Measurements from ENCODE around the gene TMEM218. TPM values are rescaled to one million over a fixed set of nuclear protein-coding genes. Genes with fewer than 3 reads are reported as not detected.

TMEM218 gene
- total and polyA plus RNA-seq, 2 of the 8 experiments (the other 6 are each of a cell fraction or from before 2014, with no cell fraction given): 17.0 to 33.5 TPM

GRCh38 chr11:125082611-125083311, 28.7 kb downstream of the TMEM218 start:
- ChIA-PET CTCF (ENCODE audit: partially characterized antibody) (interaction anchor here (0.9 to 29.4 kb wide), 17 partner anchors 6 to 351 kb away, joined by 3 to 486 read pairs (median 5); partner anchors contain the start of gene TMEM218), POLR2A (ENCODE audit: partially characterized antibody) (interaction anchor here (1.4 kb wide), 2 partner anchors 9 to 30 kb away, joined by 4 read pairs; partner anchors contain the start of gene TMEM218)
- H2AFZ ChIP-seq (ENCODE audit: low read length): no peak overlapping the region
- H3K79me1 ChIP-seq (ENCODE audit: low read depth, low read length): no peaks in the 10 kb centered on the region; the same call in 1 of the 2 replicates
- H3K56ac ChIP-seq (replicated peaks; ENCODE audit: insufficient read length, low read depth, low read length): no peak overlapping the region
- 95% methylated on average over 9 of the region's 10 CpGs; no CpG with 5 or more reads in 1 of the 2 experiments for WGBS, 2 experiments (ENCODE audit: extremely low coverage in 1 of 2, insufficient coverage in 1 of 2, insufficient read length in 1 of 2, insufficient replicate concordance in 2 of 2, low coverage in 1 of 2, low lambda C conversion rate in 2 of 2, missing lambda C conversion rate in 1 of 2)
- no peak overlapping the region for H2BK20ac ChIP-seq (ENCODE audit: low read length)
- H2BK15ac ChIP-seq (ENCODE audit: low read length): no peak overlapping the region
- H3K23me2 ChIP-seq (ENCODE audit: low read depth, low read length): no peaks in the 10 kb centered on the region
- no peak overlapping the region for H3K27ac ChIP-seq (ENCODE audit: low read depth, low read length)
- no peak overlapping the region for H3K4me2 ChIP-seq (ENCODE audit: insufficient read depth in 1 of 2, low read depth in 2 of 2, low read length in 2 of 2)
- no peak for FAIRE-seq
- H3K4ac ChIP-seq (replicated peaks; ENCODE audit: insufficient read length, low read depth, low read length): no peak overlapping the region
- H2BK12ac ChIP-seq (ENCODE audit: low read depth, low read length): no peak overlapping the region
- H3K9me3 ChIP-seq (ENCODE audit: insufficient read depth in 2 of 2, low read depth in 1 of 2, low read length in 1 of 2): no peaks in the 10 kb centered on the region
- H2BK120ac ChIP-seq (replicated peaks; ENCODE audit: low read depth, low read length): no peak overlapping the region
- H3K79me2 ChIP-seq (ENCODE audit: control insufficient read depth in 1 of 2, insufficient read depth in 2 of 2, low read length in 2 of 2): no peaks in the 10 kb centered on the region
- no peak overlapping the region for H3K9ac ChIP-seq (replicated peaks in 1 of 4; ENCODE audit: extremely low read depth in 1 of 4, low read depth in 3 of 4, low read length in 3 of 4)
- H4K5ac ChIP-seq (ENCODE audit: insufficient read length, low read depth, low read length): no peak overlapping the region
- no peaks in the 10 kb centered on the region for H4K20me1 ChIP-seq (replicated peaks in 1 of 2; ENCODE audit: control insufficient read depth in 1 of 2, insufficient read depth in 2 of 2, low read length in 2 of 2)
- peaks cover 0 to 3% (median 0%) of the 10 kb centered on the region in 4 experiments; a peak in 2 of 7 replicates for H3K4me1 ChIP-seq (replicated peaks in 1 of 4; ENCODE audit: control insufficient read depth in 3 of 4, insufficient read depth in 4 of 4, low read length in 3 of 4)
- no peak overlapping the region for H3K14ac ChIP-seq (ENCODE audit: insufficient read length)
- H3K36me3 ChIP-seq (ENCODE audit: control insufficient read depth in 2 of 4, insufficient read depth in 4 of 4, low read length in 3 of 4): no peaks in the 10 kb centered on the region
- DNase-seq (ENCODE audit: low read depth in 1 of 2, low spot score in 2 of 2): no peak
- TF ChIP-seq CBX5 (IDR thresholded peaks at IDR 0.05; ENCODE audit: low read depth, low read length) (no peak), HDAC6 (IDR thresholded peaks at IDR 0.05; ENCODE audit: low read depth, low read length) (no peak), TBP (IDR thresholded peaks at IDR 0.05; ENCODE audit: low read depth, low read length) (no peak), SIN3A (conservative IDR thresholded peaks at IDR 0.05 in 1 of 2, IDR thresholded peaks at IDR 0.05 in 1 of 2; ENCODE audit: low read depth in 1 of 2, low read length in 2 of 2) (no peak), SP4 (IDR thresholded peaks at IDR 0.05; ENCODE audit: low read length) (no peak), RBBP5 (IDR thresholded peaks at IDR 0.05; ENCODE audit: borderline replicate concordance, low read depth, low read length) (no peak)
- no peak overlapping the region for H3K4me3 ChIP-seq (ENCODE audit: extremely low read depth in 1 of 4, insufficient read depth in 2 of 4, low read depth in 3 of 4, low read length in 4 of 4)
- H3K23ac ChIP-seq (ENCODE audit: insufficient read length): no peak overlapping the region
- no peak overlapping the region for H3K18ac ChIP-seq (ENCODE audit: extremely low read depth, low read length)
- H3K27me3 ChIP-seq (replicated peaks in 1 of 4; ENCODE audit: control insufficient read depth in 3 of 4, extremely low read depth in 1 of 4, insufficient read depth in 3 of 4, low read length in 3 of 4): no peaks in the 10 kb centered on the region; a peak in 1 of 7 replicates
- no peak overlapping the region for H2AK5ac ChIP-seq (ENCODE audit: low read depth, low read length)
- no peak overlapping the region for H4K8ac ChIP-seq (ENCODE audit: extremely low read depth, insufficient read depth, low read length)
- H2BK5ac ChIP-seq (ENCODE audit: low read depth, low read length): no peak overlapping the region
- H4K91ac ChIP-seq (replicated peaks; ENCODE audit: insufficient read length, low read length): no peak overlapping the region
